Smooth muscle cell of the brain vasculature (primary cell): ENCODE data around the gene CCL28.

Experiments
- DNase-seq: peaks from one replicate; pipeline ENCODE4 v3.0.0-alpha.2; 2012; ENCODE audit warnings: low read depth, low spot score

The CCL28 gene

DNA sequence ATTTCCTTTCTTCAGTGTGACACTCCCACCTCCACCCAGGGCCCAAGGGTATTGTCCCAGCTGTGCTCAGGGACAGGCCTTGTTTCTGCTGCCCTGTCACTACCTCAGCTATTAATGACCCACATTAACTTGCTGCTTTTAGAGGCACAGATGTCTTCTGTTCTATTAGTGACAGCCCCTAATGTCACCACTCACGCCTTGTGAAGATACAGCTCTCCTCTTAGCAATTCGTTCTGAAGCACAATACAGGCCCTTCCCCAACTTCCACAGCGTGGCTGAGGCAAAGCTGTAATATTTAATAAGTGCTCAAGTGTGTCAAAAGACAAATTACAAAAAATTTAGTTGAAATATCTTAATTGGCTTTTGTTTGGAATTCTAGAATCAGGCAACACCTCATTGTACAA is 54.3 kb downstream of the CCL28 start:
- no peak for DNase-seq

DNA sequence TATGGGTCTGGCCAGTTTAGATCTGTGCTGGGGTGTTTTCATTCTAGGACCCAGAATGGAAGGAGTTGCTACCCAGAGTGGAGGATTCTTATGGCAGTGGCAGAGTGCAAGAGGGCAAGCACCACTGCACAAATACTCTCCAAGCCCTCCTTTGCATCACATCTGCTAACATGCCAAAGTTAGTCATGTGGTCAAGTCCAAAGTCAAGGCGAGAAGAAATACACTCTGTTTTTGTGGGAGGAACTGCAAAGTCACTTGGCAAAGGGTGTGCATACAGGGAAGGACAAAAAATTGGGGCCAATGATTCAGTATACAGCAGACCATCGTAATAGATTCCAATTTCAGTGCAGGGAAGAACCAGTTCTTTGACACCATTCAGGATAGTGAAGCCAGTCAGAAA is 55.1 kb downstream of the CCL28 start:
- DNase-seq = no peak

DNA sequence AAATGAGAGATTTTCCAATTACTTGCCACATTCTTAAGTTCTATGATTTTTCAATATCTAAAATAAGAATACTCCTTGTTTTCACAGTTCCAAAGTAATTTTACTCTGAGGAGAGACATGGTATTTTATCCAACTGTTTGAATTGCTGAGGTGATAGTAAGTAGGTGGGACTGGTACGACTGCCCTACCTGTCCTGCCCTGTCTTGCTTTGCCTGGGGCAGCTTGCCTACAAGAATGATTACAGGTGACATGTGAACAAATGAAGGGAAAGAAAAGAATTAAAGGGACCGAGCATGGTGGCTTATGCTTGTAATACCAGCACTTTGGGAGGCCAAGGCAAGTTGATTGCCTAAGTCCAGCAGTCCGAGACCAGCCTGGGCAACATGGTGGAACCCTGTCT is 57.4 kb downstream of the CCL28 start:
- no peak for DNase-seq

GRCh38 chr5:43353668-43354067 is 58.5 kb downstream of the CCL28 start:
- no peak for DNase-seq

DNA sequence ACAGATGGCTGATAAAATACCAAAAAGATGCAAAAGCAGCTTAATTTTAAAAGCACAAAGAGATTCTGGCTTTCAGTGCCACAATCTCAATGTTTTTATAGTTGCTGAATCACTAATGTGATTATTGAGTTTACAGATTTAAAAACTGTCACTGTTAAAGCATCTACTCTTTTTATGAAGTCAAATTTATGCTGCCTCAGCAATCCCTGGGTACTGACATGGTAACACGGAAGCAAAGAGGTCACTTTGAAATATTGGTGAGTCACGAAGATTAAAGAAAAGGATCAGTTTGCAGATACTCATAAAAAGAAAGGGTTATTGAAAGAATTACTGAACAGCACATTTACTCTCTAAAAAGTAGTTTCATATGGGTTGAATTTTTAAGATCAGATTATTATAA is 59.3 kb downstream of the CCL28 start:
- DNase-seq = no peak

DNA sequence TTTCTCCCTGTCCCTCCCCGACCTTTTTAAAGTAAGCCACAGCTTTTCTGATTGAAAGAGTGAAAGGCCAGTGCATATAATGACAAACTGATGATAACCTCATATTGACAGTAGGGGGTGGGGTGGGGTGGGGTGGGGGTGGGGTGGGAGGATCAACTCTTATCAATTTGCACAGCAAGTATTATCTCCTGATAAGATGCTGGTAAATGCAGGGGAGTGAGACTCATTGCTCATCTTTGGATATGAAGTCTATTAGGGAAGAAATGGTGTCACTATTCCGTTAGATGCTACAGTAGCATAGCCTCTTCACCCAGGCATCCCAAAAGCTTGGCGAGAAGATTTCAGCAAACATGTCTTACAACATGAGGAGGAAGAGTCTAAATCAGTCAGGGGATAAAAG is 60.1 kb downstream of the CCL28 start:
- DNase-seq = no peak

DNA sequence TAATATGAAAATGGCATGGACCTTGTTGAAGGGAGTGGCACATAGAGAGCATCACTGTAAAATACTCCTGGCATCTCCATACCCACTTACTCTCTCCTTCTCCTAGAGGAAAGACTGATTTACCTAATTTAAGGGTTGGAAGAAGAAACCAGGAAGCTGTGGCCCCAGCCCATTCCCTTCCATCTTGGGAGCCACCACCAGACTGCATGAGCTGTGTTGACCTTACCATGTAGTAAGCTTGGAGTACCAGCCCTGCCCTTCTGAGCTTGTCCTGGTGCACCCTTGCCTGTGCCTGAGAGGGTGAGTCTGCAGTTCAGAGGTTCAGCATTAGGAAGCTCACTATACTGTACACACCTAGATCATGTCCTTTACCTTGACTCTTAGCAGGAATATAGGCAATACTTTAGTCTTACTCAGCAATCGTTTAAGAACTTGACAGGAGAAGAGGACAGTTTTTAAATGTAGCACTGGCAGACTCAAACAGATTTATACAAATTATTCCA is 63.3 kb downstream of the CCL28 start:
- DNase-seq = no peak

- DNase-seq = no peak
Measured at GRCh38 chr5:43348207-43348606, 64.0 kb downstream of the CCL28 start.

DNA sequence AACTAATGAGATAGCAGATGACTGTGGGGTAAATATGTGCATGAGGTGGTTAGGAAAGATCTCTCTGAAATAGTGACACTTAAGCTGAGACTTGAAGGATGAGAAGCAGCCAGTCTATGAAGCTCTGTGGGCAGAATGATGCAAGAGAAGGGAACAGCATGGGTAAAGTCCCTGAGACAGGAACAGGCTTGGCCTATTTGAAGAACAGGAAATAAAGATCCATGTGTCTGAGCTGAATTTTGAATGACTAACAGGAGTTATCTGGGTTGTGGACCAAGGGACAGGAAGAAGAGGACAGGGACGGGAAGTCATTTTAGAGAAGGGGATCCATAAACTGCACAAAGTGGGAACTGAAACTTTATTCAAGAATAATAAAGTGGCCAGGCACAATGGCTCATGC is 73.3 kb downstream of the CCL28 start:
- no peak for DNase-seq

- no peak for DNase-seq
Measured at GRCh38 chr5:43336159-43336558, 76.0 kb downstream of the CCL28 start.

- no peak for DNase-seq
Measured at GRCh38 chr5:43335681-43336080, 76.5 kb downstream of the CCL28 start.

DNA sequence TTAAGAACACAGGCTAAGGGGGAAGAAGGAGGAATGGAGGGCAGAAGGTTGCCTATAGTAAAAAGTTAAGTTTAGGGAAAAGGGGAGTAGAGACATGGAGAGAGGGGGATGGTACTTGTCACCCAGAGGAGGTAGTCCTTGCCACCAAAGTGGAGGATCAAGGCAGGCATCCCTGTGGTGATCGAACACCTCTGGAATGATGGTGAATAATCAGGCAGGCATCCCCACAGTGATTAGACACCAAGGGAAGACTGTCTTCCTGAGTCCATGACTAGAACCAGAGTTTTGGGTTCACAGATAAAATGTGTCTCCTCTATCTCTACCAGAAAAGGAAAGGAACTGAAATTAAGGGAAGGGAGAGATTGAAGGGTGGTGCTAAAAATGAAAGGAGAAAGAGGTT is 79.8 kb downstream of the CCL28 start:
- DNase-seq = no peak
